Sigmoid colon (tissue), 4 donors: ENCODE data around the gene GFER.
"Not testable (repeated sequence)": the region's sequence is repeated elsewhere in the genome, so short reads cannot be mapped to it uniquely, and the experiment has no call there.

ENCODE experiments used
- POLR2A ChIP-seq, 2 donors: fragments of 450-650 bp; IDR thresholded peaks; one replicate each; pipeline ENCODE4 v1.6.1; 2016; ENCODE audit warnings: antibody characterized with exemption in 2 of 2, mild to moderate bottlenecking in 2 of 2, moderate library complexity in 2 of 2
- POLR2AphosphoS5 ChIP-seq, 4 donors: sonication (generic); formaldehyde crosslinking; IDR thresholded peaks; one replicate each; pipeline ENCODE4 v1.6.1; 2017; ENCODE audit warnings: antibody characterized with exemption in 4 of 4
- TF ChIP-seq, protein P1 (sequence below), 4 experiments: fragments of 450-650 bp in 3 of 4; fragments of 200-600 bp in 1 of 4; IDR thresholded peaks; one replicate each; pipeline ENCODE4 v1.5.1; 2016 to 2019; ENCODE audit warnings: antibody characterized with exemption in 4 of 4, mild to moderate bottlenecking in 3 of 4, moderate library complexity in 2 of 4

DNA sequence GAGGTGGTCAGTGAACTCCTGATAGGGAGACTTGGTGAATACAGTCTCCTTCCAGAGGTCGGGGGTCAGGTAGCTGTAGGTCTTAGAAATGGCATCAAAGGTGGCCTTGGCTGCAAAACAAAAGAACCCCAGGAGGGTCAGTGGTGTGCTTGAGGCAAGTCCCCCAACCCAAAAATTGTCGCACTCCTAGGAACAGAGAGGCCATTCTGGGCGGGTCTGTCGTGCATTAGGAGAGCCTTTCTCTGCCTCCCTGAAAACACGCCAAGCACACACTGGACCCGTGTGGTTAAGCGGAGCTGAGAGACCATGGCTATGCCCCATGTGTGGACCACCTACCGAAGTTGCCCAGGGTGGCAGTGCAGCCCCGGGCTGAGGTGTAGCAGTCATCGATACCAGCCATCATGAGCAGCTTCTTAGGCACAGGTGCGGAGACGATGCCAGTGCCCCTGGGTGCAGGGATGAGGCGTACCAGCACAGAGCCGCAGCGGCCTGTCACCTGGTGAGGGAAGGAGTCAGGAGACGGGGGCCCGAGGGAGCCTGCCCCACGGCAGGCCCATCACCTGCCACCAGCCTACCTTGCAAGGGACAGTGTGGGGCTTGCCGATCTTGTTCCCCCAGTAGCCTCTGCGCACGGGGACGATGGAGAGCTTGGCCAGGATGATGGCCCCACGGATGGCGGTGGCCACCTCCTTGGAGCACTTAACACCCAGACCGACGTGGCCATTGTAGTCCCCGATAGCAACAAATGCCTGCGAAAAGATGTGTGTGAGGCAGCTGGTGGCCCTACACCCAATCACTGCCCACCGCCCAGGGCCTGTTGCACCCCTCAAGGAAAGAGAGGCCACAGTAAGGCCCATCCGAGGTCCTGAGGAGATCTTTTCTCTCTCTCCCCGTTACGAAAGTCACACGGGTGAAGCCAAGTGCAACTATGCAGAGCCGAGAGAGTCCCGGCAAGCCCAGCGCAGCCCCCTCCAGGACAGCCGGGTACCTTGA, 21.5 kb upstream of the GFER start:
- TF ChIP-seq, protein P1, sequence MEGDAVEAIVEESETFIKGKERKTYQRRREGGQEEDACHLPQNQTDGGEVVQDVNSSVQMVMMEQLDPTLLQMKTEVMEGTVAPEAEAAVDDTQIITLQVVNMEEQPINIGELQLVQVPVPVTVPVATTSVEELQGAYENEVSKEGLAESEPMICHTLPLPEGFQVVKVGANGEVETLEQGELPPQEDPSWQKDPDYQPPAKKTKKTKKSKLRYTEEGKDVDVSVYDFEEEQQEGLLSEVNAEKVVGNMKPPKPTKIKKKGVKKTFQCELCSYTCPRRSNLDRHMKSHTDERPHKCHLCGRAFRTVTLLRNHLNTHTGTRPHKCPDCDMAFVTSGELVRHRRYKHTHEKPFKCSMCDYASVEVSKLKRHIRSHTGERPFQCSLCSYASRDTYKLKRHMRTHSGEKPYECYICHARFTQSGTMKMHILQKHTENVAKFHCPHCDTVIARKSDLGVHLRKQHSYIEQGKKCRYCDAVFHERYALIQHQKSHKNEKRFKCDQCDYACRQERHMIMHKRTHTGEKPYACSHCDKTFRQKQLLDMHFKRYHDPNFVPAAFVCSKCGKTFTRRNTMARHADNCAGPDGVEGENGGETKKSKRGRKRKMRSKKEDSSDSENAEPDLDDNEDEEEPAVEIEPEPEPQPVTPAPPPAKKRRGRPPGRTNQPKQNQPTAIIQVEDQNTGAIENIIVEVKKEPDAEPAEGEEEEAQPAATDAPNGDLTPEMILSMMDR (IDR thresholded peaks at IDR 0.05), result not testable (repeated sequence)
- TF ChIP-seq POLR2AphosphoS5, POLR2A (IDR thresholded peaks at IDR 0.05): not testable (repeated sequence)
